Measurements from ENCODE around the gene BUB1. TPM values are rescaled to one million over a fixed set of nuclear protein-coding genes. Genes with fewer than 3 reads are reported as not detected.

The BUB1 gene
- total and polyA plus RNA-seq, 2 of the 8 experiments (the other 6 are each of a cell fraction or from before 2014, with no cell fraction given), result 48.4 to 113 TPM

DNA sequence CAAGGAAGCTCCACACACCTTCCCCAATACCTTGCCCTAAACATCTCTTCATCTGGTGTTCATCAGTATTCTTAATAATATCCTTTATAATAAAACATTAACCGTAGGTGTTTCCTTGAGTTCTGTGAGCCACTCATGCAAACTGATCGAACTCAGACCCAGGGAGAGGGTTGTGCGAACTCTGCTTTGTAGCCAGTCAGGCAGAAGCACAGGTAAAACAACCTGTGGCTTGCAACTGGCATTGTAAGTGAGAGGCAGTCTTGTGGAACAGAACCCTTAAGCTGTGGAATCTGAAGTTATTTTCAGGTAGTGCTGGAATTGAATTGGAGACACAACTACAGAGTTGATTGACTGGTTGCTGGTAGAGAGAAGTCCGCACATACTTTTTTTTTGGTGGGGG is 4.7 kb downstream of the BUB1 start (continued):
- TF ChIP-seq CTCF (IDR thresholded peaks at IDR 0.05; ENCODE audit: control extremely low read depth in 1 of 3, insufficient read depth in 1 of 3, low read depth in 1 of 3, low read length in 3 of 3), result no peak
- no peak for TF ChIP-seq YY1 (IDR thresholded peaks at IDR 0.05; ENCODE audit: low read depth, low read length)
- no peak for TF ChIP-seq SRF (IDR thresholded peaks at IDR 0.05; ENCODE audit: low read depth, low read length)
- no peak for TF ChIP-seq HDAC6 (IDR thresholded peaks at IDR 0.05; ENCODE audit: low read depth, low read length)
- no peak for TF ChIP-seq NANOG (IDR thresholded peaks at IDR 0.05; ENCODE audit: insufficient read depth, low read depth, low read length, poor library complexity, severe bottlenecking)
- TF ChIP-seq, protein P1, sequence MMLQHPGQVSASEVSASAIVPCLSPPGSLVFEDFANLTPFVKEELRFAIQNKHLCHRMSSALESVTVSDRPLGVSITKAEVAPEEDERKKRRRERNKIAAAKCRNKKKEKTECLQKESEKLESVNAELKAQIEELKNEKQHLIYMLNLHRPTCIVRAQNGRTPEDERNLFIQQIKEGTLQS (IDR thresholded peaks at IDR 0.05; ENCODE audit: insufficient read depth, low read depth, low read length), result no peak
